ENCODE measurements around the gene ARL8A.
A peak's percentile ranks its signal among the peaks of the same experiment; 100 is the strongest.
"Not testable (repeated sequence)": the region's sequence is repeated elsewhere in the genome, so short reads cannot be mapped to it uniquely, and the experiment has no call there.

The ARL8A gene

GRCh38 chr1:202173993-202174392 is 29.5 kb upstream of the ARL8A start:
- DNase-seq (ENCODE audit: low read depth in 2 of 2): no peak

DNA sequence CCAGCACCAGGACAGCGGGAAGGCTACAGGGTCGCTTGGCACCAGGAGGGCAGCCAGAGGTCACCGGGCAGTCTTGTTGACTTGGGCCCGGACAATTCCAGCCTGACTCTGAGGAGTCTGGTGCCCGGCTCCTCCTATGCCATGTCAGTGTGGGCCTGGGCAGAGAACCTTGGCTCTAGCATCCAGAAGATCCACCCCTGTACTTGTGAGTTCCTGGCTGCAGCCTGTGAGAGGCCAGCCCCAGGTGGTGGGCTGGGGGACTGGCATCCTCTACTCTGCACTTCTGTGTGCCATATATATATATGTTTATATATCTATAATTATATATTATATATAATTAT is 27.4 kb upstream of the ARL8A start:
- DNase-seq (ENCODE audit: low read depth in 2 of 2): no peak

- DNase-seq (ENCODE audit: low read depth in 2 of 2): no peak
Observed at GRCh38 chr1:202171292-202172014, 26.9 kb upstream of the ARL8A start.

DNA sequence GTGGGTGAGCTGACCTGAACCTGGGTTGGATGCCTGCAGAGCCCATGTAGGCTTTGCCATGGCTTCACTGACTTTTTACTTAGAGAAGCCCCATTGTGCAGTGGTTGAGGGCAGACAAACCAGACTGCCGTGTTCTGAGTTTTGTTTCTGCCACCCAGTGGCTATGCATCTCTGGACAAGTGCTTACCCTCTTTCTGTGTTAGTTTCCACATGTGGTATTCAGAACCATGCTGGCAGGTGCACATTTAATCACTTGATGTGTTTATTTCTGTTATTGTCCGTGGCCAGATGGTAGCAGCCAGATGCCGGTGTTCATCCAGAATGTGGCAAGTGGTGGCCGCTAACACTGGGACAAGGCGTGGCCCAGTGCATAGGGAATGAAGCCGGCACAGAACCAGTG is 26.2 kb upstream of the ARL8A start:
- no peak for DNase-seq (ENCODE audit: low read depth in 2 of 2)

DNA sequence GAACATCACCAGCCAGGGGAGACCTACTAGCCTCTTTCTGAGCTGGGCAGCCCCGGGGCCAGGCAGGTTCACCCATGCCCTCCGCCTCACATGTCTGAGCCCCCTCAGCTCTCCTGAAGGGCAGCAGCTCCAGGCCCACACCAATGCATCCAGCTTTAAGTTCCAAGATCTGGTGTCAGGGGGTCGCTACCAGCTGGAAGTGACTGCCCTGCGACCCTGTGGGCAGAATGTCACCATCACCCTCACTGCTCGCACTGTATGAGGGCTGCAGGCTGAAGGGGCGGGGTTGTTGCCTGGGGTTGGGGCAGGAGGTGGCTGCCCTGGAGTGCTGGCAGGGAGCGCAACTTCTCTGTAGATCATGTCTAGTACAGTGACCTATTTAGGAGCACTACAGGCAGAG is 24.3 kb upstream of the ARL8A start:
- DNase-seq (ENCODE audit: low read depth in 2 of 2): no peak

GRCh38 chr1:202167708-202168415 is 23.3 kb upstream of the ARL8A start:
- DNase-seq (ENCODE audit: low read depth in 2 of 2): no peak

DNA sequence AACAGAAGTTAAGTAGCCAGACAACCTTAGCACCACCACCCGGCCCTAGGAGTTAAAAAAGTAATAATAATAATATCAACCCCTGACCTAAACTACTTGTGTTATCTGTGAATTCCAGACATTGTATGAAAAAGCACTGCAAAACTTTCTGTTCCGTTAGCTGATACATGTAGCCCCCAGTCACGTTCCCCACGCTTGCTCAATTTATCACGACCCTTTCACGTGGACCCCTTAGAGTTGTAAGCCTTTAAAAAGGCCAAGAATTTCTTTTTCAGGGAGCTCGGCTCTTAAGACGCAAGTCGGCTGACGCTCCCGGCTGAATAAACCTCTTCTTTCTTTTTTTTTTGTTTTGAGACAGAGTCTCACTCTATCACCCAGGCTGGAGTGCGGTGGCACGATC is 22.5 kb upstream of the ARL8A start:
- DNase-seq (ENCODE audit: low read depth in 2 of 2): not testable (repeated sequence)

GRCh38 chr1:202165942-202166843 is 21.7 kb upstream of the ARL8A start:
- no peak for DNase-seq (ENCODE audit: low read depth in 2 of 2)

- no peak for DNase-seq (ENCODE audit: low read depth in 2 of 2)
Observed at GRCh38 chr1:202165267-202165941, 20.9 kb upstream of the ARL8A start.

GRCh38 chr1:202164271-202165037 is 19.9 kb upstream of the ARL8A start:
- peak; percentile 45 to 49 for DNase-seq (ENCODE audit: low read depth in 2 of 2)

DNA sequence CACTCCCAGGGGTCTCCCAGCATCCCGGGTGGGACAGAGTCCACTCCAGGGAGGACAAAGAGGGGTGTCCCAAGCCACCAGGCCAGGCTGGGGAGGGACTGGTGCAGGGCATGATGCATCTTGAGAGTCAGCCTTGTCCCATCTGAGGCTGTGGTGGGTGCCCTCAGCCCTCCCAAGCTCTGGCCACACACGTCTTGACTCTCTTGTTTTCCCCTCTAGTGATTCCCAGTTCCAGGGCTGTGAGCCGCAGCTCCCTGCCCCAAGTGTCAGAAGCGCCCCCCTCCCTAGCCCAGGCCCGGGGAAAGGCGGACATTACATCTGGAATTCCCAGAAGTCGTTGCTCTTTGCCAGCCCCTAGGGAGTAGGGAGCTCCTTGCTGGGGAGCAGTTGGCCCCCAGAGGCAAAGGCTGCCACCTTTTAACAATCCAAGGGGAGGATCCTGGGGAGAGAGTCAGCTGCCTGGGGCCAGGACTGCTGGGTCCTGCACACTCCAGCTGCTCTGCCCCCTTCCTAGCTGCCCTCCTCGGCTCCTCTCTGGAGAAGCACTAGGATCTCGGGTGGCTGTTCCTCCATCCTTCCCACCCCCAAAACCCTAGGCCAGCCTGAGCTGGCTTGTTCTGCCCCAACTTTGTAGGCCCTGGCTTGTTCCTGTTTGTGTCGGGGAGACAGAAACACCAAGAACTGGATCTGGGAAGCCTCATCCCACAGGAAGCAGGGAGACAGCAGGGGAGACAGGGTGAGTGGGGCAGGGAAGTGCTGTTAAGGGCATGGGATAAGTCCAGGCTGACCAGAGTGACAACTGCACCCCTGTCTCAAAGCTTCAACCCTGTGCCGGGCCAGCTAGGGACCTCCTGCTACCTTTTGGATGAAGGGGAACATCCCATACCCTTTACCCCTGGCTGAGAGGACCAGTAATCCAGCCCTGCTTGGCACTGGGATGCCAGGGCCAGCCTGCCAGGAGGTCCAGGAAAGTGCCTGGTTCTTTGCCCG is 19.0 kb upstream of the ARL8A start:
- DNase-seq (ENCODE audit: low read depth in 2 of 2): no peak

GRCh38 chr1:202162418-202163280 is 18.1 kb upstream of the ARL8A start:
- DNase-seq (ENCODE audit: low read depth in 2 of 2): no peak

GRCh38 chr1:202162047-202162417 is 17.5 kb upstream of the ARL8A start:
- peak in 1 of 2 donors; percentile 31 for DNase-seq (ENCODE audit: low read depth in 2 of 2)

- DNase-seq (ENCODE audit: low read depth in 2 of 2): no peak
Observed at GRCh38 chr1:202161151-202162046, 16.9 kb upstream of the ARL8A start.

GRCh38 chr1:202160377-202160940 is 15.9 kb upstream of the ARL8A start, which contains the start of gene PTPN7:
Gene PTPN7 (minus strand): TSS chr1:202160602. CDS start chr1:202159402, 1,200 bp downstream.
- DNase-seq (ENCODE audit: low read depth in 2 of 2): peak; percentile 62 to 70

DNA sequence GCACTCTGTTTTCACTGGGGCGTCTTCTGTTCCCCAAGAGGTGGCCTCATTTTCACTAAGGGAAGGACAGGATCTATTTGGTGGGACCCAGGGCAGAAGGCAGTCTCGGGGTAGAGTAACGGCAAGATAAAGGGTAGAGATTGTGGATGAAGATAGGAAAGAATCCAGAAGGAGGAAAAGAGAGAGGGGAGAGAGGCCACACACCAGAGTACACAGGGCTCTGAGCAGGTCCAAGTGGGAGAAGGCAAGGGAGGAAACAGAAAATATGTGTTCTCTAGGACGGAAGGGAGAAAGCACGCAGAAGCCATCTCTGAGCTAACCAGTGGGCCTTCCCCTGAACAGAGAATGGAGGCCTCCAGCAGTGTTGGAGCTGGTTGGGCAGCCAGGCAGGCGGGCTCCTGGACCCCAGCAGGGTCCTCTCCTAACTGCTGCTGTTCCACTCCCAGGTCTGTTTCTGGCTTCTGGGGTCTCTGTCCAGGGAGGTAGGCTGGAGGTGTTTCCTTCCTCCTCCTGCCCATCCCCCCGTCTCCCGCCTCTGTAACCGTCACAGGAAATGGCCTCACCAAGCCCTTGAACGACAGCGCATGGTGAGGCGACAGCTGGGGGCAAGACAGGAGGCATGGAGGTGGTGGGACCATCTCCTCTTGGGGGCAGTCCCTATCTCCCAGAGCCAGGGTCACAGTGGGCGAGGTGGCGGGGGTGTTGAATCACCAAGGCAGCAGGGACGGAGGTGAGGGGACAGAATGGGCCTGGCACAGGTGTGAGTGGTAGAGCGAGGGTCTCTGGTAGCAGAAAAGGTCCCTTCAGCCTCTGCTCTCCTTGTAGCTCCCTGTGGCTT is 15.2 kb upstream of the ARL8A start:
- no peak for DNase-seq (ENCODE audit: low read depth in 2 of 2)

All from stimulated activated CD8-positive, alpha-beta memory T cell treated with anti-CD3 and anti-CD28 coated beads, Interleukin-7, amount 100 ng/mL, for 1 hour (primary cell).